K562 treated with DMSO at 1 percent for 4 hours (cell line): ENCODE data around the gene PATE3. TPM values are rescaled to one million over a fixed set of nuclear protein-coding genes. Genes with fewer than 3 reads are reported as not detected.

ENCODE experiments used
- total RNA-seq: library from RNA; unstranded; fragments of 300-600 nt; gene quantifications from 2 replicates; pipeline ENCODE4 v1.2.3, GENCODE V29; 2022; ENCODE audit not compliant: insufficient read depth

Gene PATE3, protein sequence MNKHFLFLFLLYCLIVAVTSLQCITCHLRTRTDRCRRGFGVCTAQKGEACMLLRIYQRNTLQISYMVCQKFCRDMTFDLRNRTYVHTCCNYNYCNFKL
- total RNA-seq = not detected in 2 replicates

DNA sequence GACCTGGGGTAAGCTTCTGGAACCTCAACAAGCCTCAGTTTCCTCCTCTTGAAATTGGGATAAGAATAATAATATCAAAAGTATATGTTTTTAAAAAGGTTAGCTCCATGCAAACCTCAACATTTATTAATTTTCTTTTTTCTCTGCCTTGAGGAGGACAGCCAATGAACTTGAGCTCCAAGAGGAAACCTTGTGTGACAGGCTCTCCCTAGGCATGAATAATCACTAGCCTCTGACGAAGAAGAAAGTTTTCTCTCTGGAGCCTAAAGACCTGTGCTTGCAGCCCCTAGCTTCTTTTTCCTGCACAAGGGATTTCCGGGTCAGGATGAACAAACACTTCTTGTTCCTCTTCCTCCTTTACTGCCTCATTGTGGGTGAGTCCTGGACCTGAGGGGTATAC, at the start of gene PATE3:
Gene PATE3, plus strand, starts transcription at position 301 of the 400 bp plus-strand sequence. Its CDS starts 25 bp downstream, at position 326.

DNA sequence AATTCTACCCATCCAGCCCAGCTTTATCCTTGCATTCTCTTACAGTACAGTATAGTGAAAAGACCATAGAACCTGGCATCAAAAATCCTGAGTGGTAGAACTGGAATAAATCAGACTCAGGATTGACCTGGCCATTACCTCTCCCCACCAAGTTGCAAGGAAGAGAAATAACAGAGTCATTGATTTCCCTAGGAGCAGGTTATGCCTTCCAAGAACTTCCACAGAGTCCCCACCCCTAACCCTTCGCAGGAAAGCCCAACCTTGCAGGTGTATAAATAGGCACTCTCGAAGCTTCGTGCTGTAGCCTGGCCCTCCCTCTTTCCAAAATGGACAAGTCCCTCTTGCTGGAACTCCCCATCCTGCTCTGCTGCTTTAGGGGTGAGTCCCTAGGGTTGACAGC, 41.9 kb upstream of the PATE3 start, which contains the start of gene PATE1:
Gene PATE1, plus strand, starts transcription at position 301 of the 400 bp plus-strand sequence. Its CDS starts 26 bp downstream, at position 327.

DNA sequence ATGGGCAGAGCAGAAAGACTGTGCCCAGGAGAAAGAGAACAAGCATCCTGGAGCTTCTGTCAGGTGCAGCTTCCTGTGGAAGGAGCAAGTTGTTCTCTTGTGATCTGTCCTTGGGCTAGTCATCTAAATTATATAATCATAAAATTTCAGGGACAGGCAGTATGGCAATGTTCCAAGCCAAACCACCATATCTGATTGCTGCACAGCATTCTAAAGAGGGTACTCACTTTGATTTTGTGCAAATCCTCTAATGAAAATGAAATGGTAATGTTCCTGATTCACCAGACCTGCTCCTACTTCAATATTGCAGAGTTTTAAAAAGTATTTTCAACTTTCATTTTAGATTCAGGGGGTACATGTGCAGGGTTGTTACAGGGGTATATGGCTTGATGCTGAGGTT, 9.2 kb upstream of the PATE3 start, which contains the start of gene PATE2:
Gene PATE2, minus strand, starts transcription at position 101 of the 400 bp plus-strand sequence. Its CDS starts 55 bp downstream, at position 46.

DNA sequence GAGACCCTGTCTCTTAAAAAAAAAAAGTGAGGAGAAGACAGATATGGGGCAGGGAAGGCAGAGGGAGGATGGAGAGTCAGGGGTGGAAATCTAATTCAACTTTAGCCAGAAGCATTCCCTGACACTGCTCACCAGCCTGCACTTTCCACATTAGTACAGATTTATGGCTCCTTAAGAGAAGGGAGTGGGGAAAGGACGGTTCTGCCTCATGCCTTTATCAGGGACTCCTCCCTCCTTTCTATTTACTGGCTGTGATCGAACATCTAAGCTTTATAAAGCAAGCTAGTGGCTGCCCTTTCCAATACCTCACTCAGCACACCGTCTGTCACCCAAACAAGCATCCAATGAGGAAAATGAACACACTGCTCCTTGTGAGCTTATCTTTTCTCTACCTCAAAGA, 45.1 kb downstream of the PATE3 start, which contains the start of gene PATE4:
Gene PATE4, plus strand, starts transcription at position 301 of the 400 bp plus-strand sequence. Its CDS starts 44 bp downstream, at position 345.

Other genes with a start within 250 kb of the PATE3 start
- gene EI24, start 218.7 kb upstream of the PATE3 start, total RNA-seq = 128 and 167 TPM in 2 replicates
- gene STT3A, start 195.3 kb upstream of the PATE3 start, total RNA-seq = 143 and 190 TPM in 2 replicates
- gene CHEK1, start 163.0 kb upstream of the PATE3 start, total RNA-seq = 49.6 and 54.5 TPM in 2 replicates
- gene ACRV1, start 107.3 kb upstream of the PATE3 start, total RNA-seq = not detected in 2 replicates
- gene PATE1, start 41.8 kb upstream of the PATE3 start, total RNA-seq = not detected in 2 replicates
- not detected in 2 replicates for gene PATE2, start 9.3 kb upstream of the PATE3 start, total RNA-seq
- gene PATE4, start 45.2 kb downstream of the PATE3 start, total RNA-seq = not detected in 2 replicates
- gene HYLS1, start 99.5 kb downstream of the PATE3 start, total RNA-seq = 3.5 and 7.1 TPM in 2 replicates
- gene PUS3, start 115.1 kb downstream of the PATE3 start, total RNA-seq = 8.0 and 9.5 TPM in 2 replicates
- not detected in 2 replicates for gene DDX25, start 116.4 kb downstream of the PATE3 start, total RNA-seq
- not detected in 2 replicates for gene VSIG10L2, start 157.9 kb downstream of the PATE3 start, total RNA-seq